Psoas muscle (tissue), 8 donors: Measurements from ENCODE around the gene SELENOO. TPM values are rescaled to one million over a fixed set of nuclear protein-coding genes. Genes with fewer than 3 reads are reported as not detected.

Experiments
- ATAC-seq, 4 donors: fragments of 200-7000 bp; cut with Tn5 transposase; one replicate each; pipeline ENCODE4 v1.9.1; 2020; ENCODE audit warnings: moderate library complexity in 3 of 4, mild to moderate bottlenecking in 2 of 4
- DNase-seq, 2 donors: peaks; one replicate each; pipeline ENCODE4 v3.0.0-alpha.2; 2020
- H3K27ac ChIP-seq: fragments of 200-600 bp; one replicate; pipeline ENCODE4 v1.8.0; 2022
- H3K27me3 ChIP-seq, 3 donors: fragments of 200-600 bp in 1 of 3; one replicate each; pipeline versions ENCODE4 v1.6.1 to v1.8.0; 2013 to 2022; ENCODE audit warnings: low read length in 2 of 3, mild to moderate bottlenecking in 2 of 3, moderate library complexity in 1 of 3; ENCODE audit not compliant: insufficient read depth in 3 of 3
- H3K36me3 ChIP-seq, 2 donors: fragments of 200-600 bp in 1 of 2; one replicate each; pipeline versions ENCODE4 v1.6.1 to v1.8.0; 2013 to 2022; ENCODE audit warnings: low read depth in 1 of 2, mild to moderate bottlenecking in 1 of 2, moderate library complexity in 1 of 2; ENCODE audit not compliant: insufficient read depth in 1 of 2
- H3K4me1 ChIP-seq: fragments of 200-600 bp; one replicate; pipeline ENCODE4 v1.8.0; 2022
- H3K4me3 ChIP-seq: fragments of 200-600 bp; one replicate; pipeline ENCODE4 v1.8.0; 2022; ENCODE audit warnings: mild to moderate bottlenecking
- H3K9me3 ChIP-seq: fragments of 200-600 bp; one replicate; pipeline ENCODE4 v1.8.0; 2022
- CTCF ChIP-seq: fragments of 200-600 bp; IDR thresholded peaks from one replicate; pipeline ENCODE4 v1.8.0; 2022; ENCODE audit warnings: antibody characterized with exemption
- WGBS, 3 donors: extraction: QIAGEN DNeasy Blood & Tissue Kit; methylation state at CpG; one replicate each; pipeline versions ENCODE4 v1.1.6 to v1.1.7; 2013; 5-methylcytosine and 5-hydroxymethylcytosine counted together
- intact Hi-C, 2 donors: fragments of 100-400 bp; cut with DNase I; formaldehyde crosslinking; loops; one replicate each; pipeline versions ENCODE4 v1.11.0 to v1.14.2; 2022
- polyA plus RNA-seq, 3 donors: library from polyadenylated mRNA; stranded (reverse); fragments of 200-250 nt; gene quantifications; one replicate each; pipeline ENCODE4 v1.2.3, GENCODE V29; 2013
- total RNA-seq, 4 donors: library from RNA; stranded (reverse); fragmentation: NEBNext Ultra II Directional in 2 of 4; extraction: Animal tissue kit (Norgen Biotek cat#: 25700) in 2 of 4; gene quantifications; one replicate each; pipeline versions ENCODE4 v1.2.1 to v1.2.4, GENCODE V29; 2021 to 2023
- donor health status: healthy with polysubstance abuse.
- donor health status: DM: no; HTN: no; CAD: no; lungs with moderate emphysema.
- donor health status: Bipolar disorder and iron deficiency.
- donor health status: healthy.
- donor health status: DM: yes; HTN: yes; CAD: no.
- donor health status: DM: no; HTN: no; CAD: no.
- donor health status: DM: no; HTN: no; CAD: no.
- donor health status: DM: yes; HTN: yes; CAD: no.

Gene SELENOO
- total and polyA plus RNA-seq, 7 donors = 10.0 to 26.6 (median 20.0) TPM

DNA sequence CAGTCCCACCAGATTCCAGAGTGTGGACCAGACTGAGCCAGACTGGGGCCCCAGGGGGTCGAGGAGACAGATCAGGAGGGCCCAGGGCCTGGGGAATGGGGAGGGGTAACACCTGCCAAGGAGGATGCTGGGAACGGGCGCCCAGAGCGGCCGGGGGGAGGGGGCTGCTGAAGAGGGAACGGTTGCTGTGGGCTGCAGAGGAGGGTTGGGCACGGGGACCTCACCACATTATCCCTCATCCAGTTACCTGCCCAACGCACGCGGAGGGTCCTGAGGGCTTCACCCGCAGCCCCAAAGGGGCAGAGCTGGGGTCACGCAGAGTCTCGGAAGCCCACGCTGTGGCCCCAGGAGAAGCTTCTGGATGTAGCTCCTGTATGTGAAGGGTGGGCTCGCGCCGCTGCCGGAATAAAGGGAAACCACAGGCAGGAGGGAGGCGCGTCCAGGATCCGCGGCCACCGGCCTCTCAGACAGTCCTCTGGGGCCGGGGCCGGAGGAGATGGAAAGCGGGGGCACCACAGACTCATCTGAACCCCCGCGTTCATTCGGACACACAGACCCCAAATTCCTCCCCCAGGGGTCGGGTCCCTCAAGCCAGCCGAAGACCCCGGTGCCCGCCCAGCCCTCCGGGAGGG lies 866 bp upstream of the SELENOO start:
- peak overlapping the region; percentile 75 for H3K27ac ChIP-seq
- TF ChIP-seq CTCF = no peak
- DNase-seq = no peak
- intact Hi-C loops = loop anchor here in 1 of 2 donors (10.0 kb wide), 1 partner anchor 265 kb away; no protein-coding TSS in a partner anchor
- H3K36me3 ChIP-seq = peaks cover 0 to 62% of the 10 kb centered on the region in 2 donors
- no peaks in the 10 kb centered on the region for H3K27me3 ChIP-seq
- peaks cover 14% of the 10 kb centered on the region for H3K4me1 ChIP-seq
- no peaks in the 10 kb centered on the region for H3K9me3 ChIP-seq
- 13 to 14% (median 13%) methylated on average over 29 to 34 of the region's 34 CpGs for WGBS, 3 donors
- ATAC-seq = peak; percentile 1 to 18 (median 4)
- peak overlapping the region; percentile 91 for H3K4me3 ChIP-seq

- 2 to 4% (median 2%) methylated on average over 34 to 115 of the region's 115 CpGs for WGBS, 3 donors
- DNase-seq (no peak), ATAC-seq (peak; percentile 28 to 37 (median 32))
- intact Hi-C loops = loop anchor here in 1 of 2 donors (10.0 kb wide), 1 partner anchor 267 kb away; no protein-coding TSS in a partner anchor
- H3K27ac ChIP-seq = peak overlapping the region; percentile 75
- H3K27me3 ChIP-seq = no peaks in the 10 kb centered on the region
- peaks cover 0 to 57% of the 10 kb centered on the region in 2 donors for H3K36me3 ChIP-seq
- H3K4me3 ChIP-seq = peak overlapping the region; percentile 91
- H3K4me1 ChIP-seq = peaks cover 30% of the 10 kb centered on the region
- H3K9me3 ChIP-seq = no peaks in the 10 kb centered on the region
- no peak for TF ChIP-seq CTCF
Observed at GRCh38 chr22:50201191-50202129, 649 bp downstream of the SELENOO start.

GRCh38 chr22:50202130-50202666 lies 1.4 kb downstream of the SELENOO start:
- DNase-seq (no peak), ATAC-seq (no peak)
- TF ChIP-seq CTCF = no peak
- WGBS, 3 donors = 63 to 69% (median 66%) methylated on average over 13 of the region's 13 CpGs
- H3K9me3 ChIP-seq = no peaks in the 10 kb centered on the region
- intact Hi-C loops = loop anchor here in 1 of 2 donors (10.0 kb wide), 1 partner anchor 267 kb away; no protein-coding TSS in a partner anchor
- peak overlapping the region; percentile 91 for H3K4me3 ChIP-seq
- peaks cover 0 to 62% of the 10 kb centered on the region in 2 donors for H3K36me3 ChIP-seq
- H3K27ac ChIP-seq = no peak overlapping the region
- peaks cover 37% of the 10 kb centered on the region for H3K4me1 ChIP-seq
- H3K27me3 ChIP-seq = no peaks in the 10 kb centered on the region

DNA sequence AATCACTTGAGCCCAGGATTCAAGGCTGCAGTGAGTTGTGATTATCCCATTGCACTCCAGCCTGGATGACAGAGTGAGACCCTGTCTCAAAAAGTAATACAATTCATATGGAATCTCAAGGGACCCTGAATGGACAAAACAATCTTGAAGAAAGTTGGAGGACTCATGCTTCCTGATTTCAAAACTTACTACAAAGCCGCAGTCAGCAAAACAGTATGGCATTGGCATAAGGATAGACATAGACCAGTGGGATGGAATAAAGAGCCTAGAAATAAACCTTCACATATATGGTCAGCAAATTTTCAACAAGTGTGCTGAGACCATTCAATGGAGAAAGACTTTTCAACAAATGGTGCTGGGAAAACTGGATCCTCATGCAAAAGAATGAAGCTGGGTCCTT lies 2.5 kb downstream of the SELENOO start:
- no peak for TF ChIP-seq CTCF
- Histone ChIP-seq H3K36me3 (peaks cover 0 to 61% of the 10 kb centered on the region in 2 donors), H3K27ac (no peak overlapping the region), H3K27me3 (no peaks in the 10 kb centered on the region), H3K4me1 (peaks cover 37% of the 10 kb centered on the region), H3K4me3 (no peak overlapping the region), H3K9me3 (no peaks in the 10 kb centered on the region)
- DNase-seq (no peak), ATAC-seq (no peak)
- WGBS, 3 donors = 99 to 100% (median 100%) methylated on average over 1 of the region's 1 CpG
- intact Hi-C loops = loop anchor here in 1 of 2 donors (10.0 kb wide), 1 partner anchor 268 kb away; no protein-coding TSS in a partner anchor
